Gastrocnemius medialis (tissue), 4 donors: ENCODE data around the gene SMIM9. TPM values are rescaled to one million over a fixed set of nuclear protein-coding genes. Genes with fewer than 3 reads are reported as not detected.

Experiments used
- ATAC-seq, 2 donors: fragments of 150-250 bp; one replicate each; pipeline ENCODE4 v1.9.1; 2016
- DNase-seq, 2 donors: peaks; one replicate each; pipeline ENCODE4 v3.0.0-alpha.2; 2019
- H3K27ac ChIP-seq, 4 donors: fragments of 200-600 bp; sonication (generic); 1 replicate in 1 of 4; 2 replicates in 3 of 4; pipeline ENCODE4 v1.5.1; 2016 to 2018; ENCODE audit warnings: mild to moderate bottlenecking in 2 of 4, moderate library complexity in 1 of 4
- H3K27me3 ChIP-seq, 3 donors: fragments of 200-600 bp; sonication (generic) in 2 of 3; 1 replicate in 1 of 3; 2 replicates in 2 of 3; pipeline versions ENCODE4 v1.5.1 to v1.6.0; 2016 to 2019; ENCODE audit warnings: mild to moderate bottlenecking in 1 of 3, moderate library complexity in 1 of 3
- H3K36me3 ChIP-seq, 2 donors: fragments of 200-600 bp; sonication (generic) in 1 of 2; one replicate each; pipeline ENCODE4 v1.5.1; 2017 to 2018
- H3K4me1 ChIP-seq, 2 donors: fragments of 200-600 bp; sonication (generic) in 1 of 2; one replicate each; pipeline ENCODE4 v1.5.1; 2016 to 2017; ENCODE audit warnings: mild to moderate bottlenecking in 2 of 2
- H3K4me3 ChIP-seq, 4 donors: fragments of 200-600 bp; sonication (generic) in 3 of 4; 1 replicate in 1 of 4; 2 replicates in 3 of 4; pipeline ENCODE4 v1.5.1; 2016 to 2019; ENCODE audit warnings: mild to moderate bottlenecking in 2 of 4
- H3K9me3 ChIP-seq, 3 donors: fragments of 200-600 bp; sonication (generic) in 2 of 3; 1 replicate in 1 of 3; 2 replicates in 2 of 3; pipeline ENCODE4 v1.5.1; 2016 to 2019
- CTCF ChIP-seq, 5 experiments: fragments of 450-650 bp in 3 of 5; fragments of 200-600 bp in 2 of 5; sonication (generic) in 2 of 5; IDR thresholded peaks in 4 of 5; conservative IDR thresholded peaks in 1 of 5; 1 replicate in 4 of 5; 2 replicates in 1 of 5; pipeline ENCODE4 v1.5.1; 2016 to 2019; ENCODE audit warnings: antibody characterized with exemption in 5 of 5, mild to moderate bottlenecking in 3 of 5, moderate library complexity in 3 of 5
- POLR2A ChIP-seq, 2 donors: fragments of 450-650 bp; IDR thresholded peaks; one replicate each; pipeline ENCODE4 v1.6.1; 2017; ENCODE audit warnings: antibody characterized with exemption in 2 of 2, mild to moderate bottlenecking in 2 of 2, moderate library complexity in 2 of 2
- in situ Hi-C, 4 donors: fragments of 200-750 bp; cut with MboI; loops; one replicate each; pipeline versions ENCODE4 v1.15.0 to v1.8.0; 2017; ENCODE audit warnings: low sequenced_read_pairs in 4 of 4
- intact Hi-C: fragments of 100-400 bp; cut with DNase I; formaldehyde crosslinking; loops from one replicate; pipeline ENCODE4 v1.15.1; 2023; ENCODE audit warnings: low total_unique reads
- total RNA-seq, 4 donors: library from RNA; depleted of rRNA; stranded (reverse); fragments of >200 nt; gene quantifications; one replicate each; pipeline versions ENCODE4 v1.1.0 to v1.2.3, GENCODE V29; 2016

Gene SMIM9
- total RNA-seq, 4 donors from 2014 or later, result not detected

- no peaks in the 10 kb centered on the region for H3K27me3 ChIP-seq
- no peaks in the 10 kb centered on the region for H3K36me3 ChIP-seq
- intact Hi-C loops (no loop called here), in situ Hi-C loops (no loop called here)
- no peaks in the 10 kb centered on the region for H3K4me1 ChIP-seq
- TF ChIP-seq POLR2A (IDR thresholded peaks at IDR 0.05) (no peak), CTCF (IDR thresholded peaks at IDR 0.05 in 4 of 5, conservative IDR thresholded peaks at IDR 0.05 in 1 of 5) (no peak)
- H3K27ac ChIP-seq, result no peak overlapping the region
- no peak for DNase-seq
- H3K4me3 ChIP-seq, result no peak overlapping the region
- no peak for ATAC-seq
- no peaks in the 10 kb centered on the region for H3K9me3 ChIP-seq
Measured at GRCh38 chrX:154815274-154815818, 19.1 kb downstream of the SMIM9 start.

GRCh38 chrX:154813801-154814200 is 20.7 kb downstream of the SMIM9 start:
- in situ Hi-C loops, result no loop called here
- ATAC-seq (no peak), DNase-seq (no peak)
- H3K4me3 ChIP-seq, result no peak overlapping the region
- H3K9me3 ChIP-seq, result no peaks in the 10 kb centered on the region
- no peak overlapping the region for H3K27ac ChIP-seq
- no peaks in the 10 kb centered on the region for H3K4me1 ChIP-seq
- no peaks in the 10 kb centered on the region for H3K27me3 ChIP-seq
- intact Hi-C loops, result no loop called here
- TF ChIP-seq POLR2A (IDR thresholded peaks at IDR 0.05) (no peak), CTCF (IDR thresholded peaks at IDR 0.05 in 4 of 5, conservative IDR thresholded peaks at IDR 0.05 in 1 of 5) (no peak)
- no peaks in the 10 kb centered on the region for H3K36me3 ChIP-seq

GRCh38 chrX:154812341-154813101 is 21.9 kb downstream of the SMIM9 start:
- H3K9me3 ChIP-seq, result no peaks in the 10 kb centered on the region
- in situ Hi-C loops (no loop called here), intact Hi-C loops (no loop called here)
- H3K4me1 ChIP-seq, result no peaks in the 10 kb centered on the region
- no peaks in the 10 kb centered on the region for H3K36me3 ChIP-seq
- DNase-seq, result no peak
- no peak overlapping the region for H3K4me3 ChIP-seq
- TF ChIP-seq CTCF (IDR thresholded peaks at IDR 0.05 in 4 of 5, conservative IDR thresholded peaks at IDR 0.05 in 1 of 5) (no peak), POLR2A (IDR thresholded peaks at IDR 0.05) (no peak)
- H3K27ac ChIP-seq, result no peak overlapping the region
- no peak for ATAC-seq
- H3K27me3 ChIP-seq, result no peaks in the 10 kb centered on the region

- TF ChIP-seq POLR2A (IDR thresholded peaks at IDR 0.05) (no peak), CTCF (IDR thresholded peaks at IDR 0.05 in 4 of 5, conservative IDR thresholded peaks at IDR 0.05 in 1 of 5) (no peak)
- in situ Hi-C loops (no loop called here), intact Hi-C loops (loop anchor here (10.0 kb wide), 1 partner anchor 805 kb away; the partner anchor contains the start of genes SPRY3 and TMLHE)
- Histone ChIP-seq H3K27ac (no peak overlapping the region), H3K9me3 (no peaks in the 10 kb centered on the region), H3K36me3 (no peaks in the 10 kb centered on the region), H3K4me1 (no peaks in the 10 kb centered on the region), H3K4me3 (no peak overlapping the region), H3K27me3 (no peaks in the 10 kb centered on the region)
- ATAC-seq (no peak), DNase-seq (no peak)
Measured at GRCh38 chrX:154809939-154810665, 24.4 kb downstream of the SMIM9 start.
